HG02763 (cell line): Measurements from ENCODE around the gene MRAP2.
"Not testable (repeated sequence)": the region's sequence is repeated elsewhere in the genome, so short reads cannot be mapped to it uniquely, and the experiment has no call there.

ENCODE experiments used
- ATAC-seq: cut with Tn5 transposase; IDR thresholded peaks from one replicate; pipeline ENCODE4 v1.9.1; 2021; ENCODE audit warnings: mild to moderate bottlenecking, moderate library complexity; ENCODE audit not compliant: unreplicated experiment

MRAP2 gene

GRCh38 chr6:84074988-84075781, 41.6 kb downstream of the MRAP2 start:
- ATAC-seq: no peak

GRCh38 chr6:84077645-84078044, 44.1 kb downstream of the MRAP2 start:
- no peak for ATAC-seq

- ATAC-seq: no peak
Observed at GRCh38 chr6:84078335-84078734, 44.8 kb downstream of the MRAP2 start.

- no peak for ATAC-seq
Observed at GRCh38 chr6:84081222-84081621, 47.6 kb downstream of the MRAP2 start.

GRCh38 chr6:84082689-84083265, 49.2 kb downstream of the MRAP2 start:
- ATAC-seq: no peak

GRCh38 chr6:84084705-84085104, 51.1 kb downstream of the MRAP2 start:
- ATAC-seq: not testable (repeated sequence)

GRCh38 chr6:84086056-84086455, 52.5 kb downstream of the MRAP2 start:
- ATAC-seq: no peak

GRCh38 chr6:84086545-84087429, 53.2 kb downstream of the MRAP2 start:
- no peak for ATAC-seq

- ATAC-seq: no peak
Observed at GRCh38 chr6:84089081-84089480, 55.5 kb downstream of the MRAP2 start.

GRCh38 chr6:84089552-84089951, 56.0 kb downstream of the MRAP2 start:
- ATAC-seq: no peak

- ATAC-seq: no peak
Observed at GRCh38 chr6:84093441-84094435, 60.2 kb downstream of the MRAP2 start.

- no peak for ATAC-seq
Observed at GRCh38 chr6:84095156-84095555, 61.6 kb downstream of the MRAP2 start.

GRCh38 chr6:84103029-84103428, 69.5 kb downstream of the MRAP2 start:
- ATAC-seq: no peak

GRCh38 chr6:84105215-84105924, 71.8 kb downstream of the MRAP2 start:
- ATAC-seq: not testable (repeated sequence)

- ATAC-seq: no peak
Observed at GRCh38 chr6:84107495-84107894, 73.9 kb downstream of the MRAP2 start.

- not testable (repeated sequence) for ATAC-seq
Observed at GRCh38 chr6:84111351-84111750, 77.8 kb downstream of the MRAP2 start.

- ATAC-seq: not testable (repeated sequence)
Observed at GRCh38 chr6:84114933-84115594, 81.5 kb downstream of the MRAP2 start.

GRCh38 chr6:84118191-84118590, 84.6 kb downstream of the MRAP2 start:
- ATAC-seq: no peak

- ATAC-seq: no peak
Observed at GRCh38 chr6:84119277-84119676, 85.7 kb downstream of the MRAP2 start.
